ENCODE results near the gene AFF3.
"Not testable (repeated sequence)": the region's sequence is repeated elsewhere in the genome, so short reads cannot be mapped to it uniquely, and the experiment has no call there.

GRCh38 chr2:100103527-100104252 is 38.7 kb downstream of the AFF3 start:
- TF ChIP-seq RNF2 (IDR thresholded peaks at IDR 0.05; ENCODE audit: borderline replicate concordance, low read depth, low read length, missing control alignments, poor library complexity, severe bottlenecking); BRCA1 (IDR thresholded peaks at IDR 0.05; ENCODE audit: low read depth, low read length); YY1 (IDR thresholded peaks at IDR 0.05; ENCODE audit: low read depth, low read length); POLR2A (IDR thresholded peaks at IDR 0.05; ENCODE audit: control extremely low read depth in 1 of 2, low read depth in 2 of 2, low read length in 2 of 2); GABPA (IDR thresholded peaks at IDR 0.05; ENCODE audit: borderline replicate concordance, insufficient read depth, low read length); EZH2 (IDR thresholded peaks at IDR 0.05; ENCODE audit: low read depth, low read length, severe bottlenecking); POLR2AphosphoS5 (IDR thresholded peaks at IDR 0.05; ENCODE audit: low read depth, low read length); TAF1 (IDR thresholded peaks at IDR 0.05; ENCODE audit: low read depth, low read length); RAD21 (IDR thresholded peaks at IDR 0.05 in 1 of 2, conservative IDR thresholded peaks at IDR 0.05 in 1 of 2; ENCODE audit: low read depth in 2 of 2, low read length in 2 of 2): not testable (repeated sequence)
- TF ChIP-seq, protein P1, sequence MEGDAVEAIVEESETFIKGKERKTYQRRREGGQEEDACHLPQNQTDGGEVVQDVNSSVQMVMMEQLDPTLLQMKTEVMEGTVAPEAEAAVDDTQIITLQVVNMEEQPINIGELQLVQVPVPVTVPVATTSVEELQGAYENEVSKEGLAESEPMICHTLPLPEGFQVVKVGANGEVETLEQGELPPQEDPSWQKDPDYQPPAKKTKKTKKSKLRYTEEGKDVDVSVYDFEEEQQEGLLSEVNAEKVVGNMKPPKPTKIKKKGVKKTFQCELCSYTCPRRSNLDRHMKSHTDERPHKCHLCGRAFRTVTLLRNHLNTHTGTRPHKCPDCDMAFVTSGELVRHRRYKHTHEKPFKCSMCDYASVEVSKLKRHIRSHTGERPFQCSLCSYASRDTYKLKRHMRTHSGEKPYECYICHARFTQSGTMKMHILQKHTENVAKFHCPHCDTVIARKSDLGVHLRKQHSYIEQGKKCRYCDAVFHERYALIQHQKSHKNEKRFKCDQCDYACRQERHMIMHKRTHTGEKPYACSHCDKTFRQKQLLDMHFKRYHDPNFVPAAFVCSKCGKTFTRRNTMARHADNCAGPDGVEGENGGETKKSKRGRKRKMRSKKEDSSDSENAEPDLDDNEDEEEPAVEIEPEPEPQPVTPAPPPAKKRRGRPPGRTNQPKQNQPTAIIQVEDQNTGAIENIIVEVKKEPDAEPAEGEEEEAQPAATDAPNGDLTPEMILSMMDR (IDR thresholded peaks at IDR 0.05; ENCODE audit: control extremely low read depth in 1 of 3, insufficient read depth in 1 of 3, low read depth in 1 of 3, low read length in 3 of 3) = not testable (repeated sequence)
